HS-5 (cell line): Measurements from ENCODE around the gene PRKG1.
"Not testable (repeated sequence)": the region's sequence is repeated elsewhere in the genome, so short reads cannot be mapped to it uniquely, and the experiment has no call there.

Experiments
- DNase-seq: peaks from one replicate; pipeline ENCODE4 v3.0.0-alpha.2; 2012; ENCODE audit warnings: low read depth

PRKG1 gene

GRCh38 chr10:51227897-51228713 lies 153.8 kb downstream of the PRKG1 start:
- DNase-seq, result no peak

- DNase-seq, result no peak
These were observed 154.4 kb downstream of the PRKG1 start for GRCh38 chr10:51228714-51229100.

GRCh38 chr10:51230887-51231585 lies 156.7 kb downstream of the PRKG1 start:
- DNase-seq, result no peak

- DNase-seq, result no peak
These were observed 157.5 kb downstream of the PRKG1 start for GRCh38 chr10:51231754-51232153.

GRCh38 chr10:51233337-51234100 lies 159.2 kb downstream of the PRKG1 start:
- no peak for DNase-seq

- DNase-seq, result no peak
These were observed 161.6 kb downstream of the PRKG1 start for GRCh38 chr10:51235865-51236264.

- no peak for DNase-seq
These were observed 164.7 kb downstream of the PRKG1 start for GRCh38 chr10:51239006-51239405.

GRCh38 chr10:51241461-51241860 lies 167.2 kb downstream of the PRKG1 start:
- no peak for DNase-seq

- DNase-seq, result no peak
These were observed 168.1 kb downstream of the PRKG1 start for GRCh38 chr10:51242393-51242792.

GRCh38 chr10:51244309-51244708 lies 170.0 kb downstream of the PRKG1 start:
- DNase-seq, result no peak

- DNase-seq, result no peak
These were observed 170.6 kb downstream of the PRKG1 start for GRCh38 chr10:51244748-51245490.

GRCh38 chr10:51246156-51246555 lies 171.9 kb downstream of the PRKG1 start:
- no peak for DNase-seq

GRCh38 chr10:51250278-51250920 lies 176.1 kb downstream of the PRKG1 start:
- DNase-seq, result no peak

GRCh38 chr10:51251110-51251509 lies 176.8 kb downstream of the PRKG1 start:
- DNase-seq, result no peak

GRCh38 chr10:51255381-51255780 lies 181.1 kb downstream of the PRKG1 start:
- no peak for DNase-seq

GRCh38 chr10:51257511-51258248 lies 183.4 kb downstream of the PRKG1 start:
- DNase-seq, result no peak

GRCh38 chr10:51260376-51260775 lies 186.1 kb downstream of the PRKG1 start:
- no peak for DNase-seq

- no peak for DNase-seq
These were observed 192.2 kb downstream of the PRKG1 start for GRCh38 chr10:51266496-51266895.

GRCh38 chr10:51267980-51268570 lies 193.8 kb downstream of the PRKG1 start:
- DNase-seq, result not testable (repeated sequence)

GRCh38 chr10:51269821-51270220 lies 195.5 kb downstream of the PRKG1 start:
- peak; percentile 10 for DNase-seq
